Thyroid gland (tissue), 4 donors: Measurements from ENCODE around the gene CTNNA2. TPM values are rescaled to one million over a fixed set of nuclear protein-coding genes. Genes with fewer than 3 reads are reported as not detected.

ENCODE experiments used
- DNase-seq, 2 donors: peaks; one replicate each; pipeline ENCODE4 v3.0.0-alpha.2; 2019
- H3K27ac ChIP-seq, 3 donors: fragments of 200-600 bp; sonication (generic); 1 replicate in 2 of 3; 2 replicates in 1 of 3; pipeline ENCODE4 v1.5.1; 2016 to 2019; ENCODE audit warnings: mild to moderate bottlenecking in 1 of 3, moderate library complexity in 1 of 3
- H3K27me3 ChIP-seq: fragments of 200-600 bp; sonication (generic); one replicate; pipeline ENCODE4 v1.5.1; 2019
- H3K36me3 ChIP-seq, 2 donors: fragments of 200-600 bp; sonication (generic); one replicate each; pipeline ENCODE4 v1.5.1; 2016 to 2019
- H3K4me1 ChIP-seq, 2 donors: fragments of 200-600 bp; sonication (generic); one replicate each; pipeline ENCODE4 v1.5.1; 2017 to 2019
- H3K4me3 ChIP-seq, 3 donors: fragments of 200-600 bp; sonication (generic); replicated peaks in 1 of 3; 1 replicate in 2 of 3; 2 replicates in 1 of 3; pipeline ENCODE4 v1.5.1; 2016; ENCODE audit warnings: mild to moderate bottlenecking in 1 of 3
- H3K9me3 ChIP-seq: fragments of 200-600 bp; sonication (generic); one replicate; pipeline ENCODE4 v1.5.1; 2017
- CTCF ChIP-seq, 6 experiments: fragments of 200-600 bp in 3 of 6; fragments of 450-650 bp in 3 of 6; sonication (generic) in 3 of 6; IDR thresholded peaks; one replicate each; pipeline ENCODE4 v1.5.1; 2016 to 2019; ENCODE audit warnings: antibody characterized with exemption in 6 of 6, mild to moderate bottlenecking in 2 of 6, inconsistent platforms in 1 of 6, moderate library complexity in 1 of 6
- POLR2A ChIP-seq, 2 donors: fragments of 450-650 bp; IDR thresholded peaks; one replicate each; pipeline ENCODE4 v1.6.1; 2017; ENCODE audit warnings: antibody characterized with exemption in 2 of 2, mild to moderate bottlenecking in 2 of 2, moderate library complexity in 1 of 2
- WGBS, 2 donors: methylation state at CpG; one replicate each; pipeline ENCODE4 v1.1.5; 2017; 5-methylcytosine and 5-hydroxymethylcytosine counted together
- intact Hi-C: fragments of 100-400 bp; cut with DNase I; formaldehyde crosslinking; loops from one replicate; pipeline ENCODE4 v1.15.1; 2023
- total RNA-seq, 4 donors: library from RNA; depleted of rRNA; stranded (reverse); fragments of >200 nt; gene quantifications; one replicate each; pipeline ENCODE4 v1.2.3, GENCODE V29; 2016

CTNNA2 gene
- total RNA-seq, 4 donors from 2014 or later = 0.13 to 0.44 (median 0.22) TPM; not detected in 1

- DNase-seq = no peak
- 54 to 64% methylated on average over 1 of the region's 1 CpG for WGBS, 2 donors
- no peak for TF ChIP-seq POLR2A (IDR thresholded peaks at IDR 0.05)
- TF ChIP-seq CTCF (IDR thresholded peaks at IDR 0.05) = no peak
- Histone ChIP-seq H3K27ac (no peak overlapping the region), H3K9me3 (no peaks in the 10 kb centered on the region), H3K4me1 (no peaks in the 10 kb centered on the region), H3K36me3 (no peaks in the 10 kb centered on the region), H3K27me3 (no peaks in the 10 kb centered on the region), H3K4me3 (no peak overlapping the region)
- intact Hi-C loops = no loop called here
These were observed 331.2 kb downstream of the CTNNA2 start for GRCh38 chr2:79844011-79844410.

GRCh38 chr2:79846878-79847277 lies 334.0 kb downstream of the CTNNA2 start:
- Histone ChIP-seq H3K27me3 (no peaks in the 10 kb centered on the region), H3K4me3 (no peak overlapping the region), H3K36me3 (no peaks in the 10 kb centered on the region), H3K27ac (no peak overlapping the region), H3K9me3 (no peaks in the 10 kb centered on the region), H3K4me1 (no peaks in the 10 kb centered on the region)
- 74 to 88% methylated on average over 1 of the region's 1 CpG for WGBS, 2 donors
- no peak for DNase-seq
- intact Hi-C loops = no loop called here
- TF ChIP-seq POLR2A (IDR thresholded peaks at IDR 0.05) (no peak), CTCF (IDR thresholded peaks at IDR 0.05) (no peak)

- DNase-seq = no peak
- Histone ChIP-seq H3K27ac (no peak overlapping the region), H3K9me3 (no peaks in the 10 kb centered on the region), H3K27me3 (no peaks in the 10 kb centered on the region), H3K4me3 (no peak overlapping the region), H3K4me1 (no peaks in the 10 kb centered on the region), H3K36me3 (no peaks in the 10 kb centered on the region)
- TF ChIP-seq POLR2A (IDR thresholded peaks at IDR 0.05) = no peak
- no peak for TF ChIP-seq CTCF (IDR thresholded peaks at IDR 0.05)
- intact Hi-C loops = no loop called here
These were observed 336.4 kb downstream of the CTNNA2 start for GRCh38 chr2:79849241-79849640.

- TF ChIP-seq CTCF (IDR thresholded peaks at IDR 0.05) = no peak
- TF ChIP-seq POLR2A (IDR thresholded peaks at IDR 0.05) = no peak
- 84 to 85% methylated on average over 1 of the region's 1 CpG for WGBS, 2 donors
- intact Hi-C loops = no loop called here
These were observed 337.1 kb downstream of the CTNNA2 start for GRCh38 chr2:79849949-79850348.

GRCh38 chr2:79850912-79851311 lies 338.1 kb downstream of the CTNNA2 start:
- H3K9me3 ChIP-seq = no peaks in the 10 kb centered on the region
- H3K36me3 ChIP-seq = no peaks in the 10 kb centered on the region
- no peak overlapping the region for H3K27ac ChIP-seq
- no peak for DNase-seq
- H3K4me3 ChIP-seq = no peak overlapping the region
- no peaks in the 10 kb centered on the region for H3K27me3 ChIP-seq
- intact Hi-C loops = no loop called here
- H3K4me1 ChIP-seq = no peaks in the 10 kb centered on the region
- TF ChIP-seq CTCF (IDR thresholded peaks at IDR 0.05) = no peak
- no peak for TF ChIP-seq POLR2A (IDR thresholded peaks at IDR 0.05)

More at GRCh38 chr2:79849949-79850348, 337.1 kb downstream of the CTNNA2 start:
- no peaks in the 10 kb centered on the region for H3K36me3 ChIP-seq
- no peak overlapping the region for H3K27ac ChIP-seq
- H3K4me1 ChIP-seq = no peaks in the 10 kb centered on the region
- no peak overlapping the region for H3K4me3 ChIP-seq
- no peaks in the 10 kb centered on the region for H3K27me3 ChIP-seq
- no peaks in the 10 kb centered on the region for H3K9me3 ChIP-seq
- no peak for DNase-seq
